Natural killer cell (primary cell): Measurements from ENCODE around the gene TBX6. TPM values are rescaled to one million over a fixed set of nuclear protein-coding genes. Genes with fewer than 3 reads are reported as not detected.

Experiments used
- ATAC-seq, 3 donors: fragments of 150-1000 bp in 2 of 3; fragments of 200-7000 bp in 1 of 3; cut with Tn5 transposase; 1 replicate in 1 of 3; 2 replicates in 2 of 3; pipeline ENCODE4 v1.10.0; 2021; ENCODE audit warnings: mild to moderate bottlenecking in 2 of 3, moderate library complexity in 2 of 3
- DNase-seq, 2 donors: peaks; one replicate each; pipeline versions ENCODE4 v3.0.0 to v3.0.0-alpha.2; 2013 to 2021; ENCODE audit warnings: mixed read lengths in 1 of 2
- H3K27ac ChIP-seq: one replicate; pipeline ENCODE4 v1.5.1; 2013; ENCODE audit warnings: mild to moderate bottlenecking, low read length
- H3K27me3 ChIP-seq: one replicate; pipeline ENCODE4 v1.6.1; 2013; ENCODE audit warnings: low read length; ENCODE audit not compliant: control insufficient read depth, insufficient read depth
- H3K36me3 ChIP-seq: one replicate; pipeline ENCODE4 v1.6.1; 2013; ENCODE audit warnings: low read length; ENCODE audit not compliant: control insufficient read depth, insufficient read depth
- H3K4me1 ChIP-seq: one replicate; pipeline ENCODE4 v1.6.1; 2013; ENCODE audit warnings: low read length; ENCODE audit not compliant: control insufficient read depth, insufficient read depth
- H3K4me3 ChIP-seq: one replicate; pipeline ENCODE4 v1.5.1; 2013; ENCODE audit warnings: low read length
- H3K9me3 ChIP-seq: one replicate; pipeline ENCODE4 v1.6.1; 2013; ENCODE audit warnings: low read length; ENCODE audit not compliant: control insufficient read depth, insufficient read depth
- H3K27ac Mint-ChIP-seq, 2 donors: one replicate each; pipeline ENCODE4 v1.8.0; 2022; ENCODE audit warnings: mild to moderate bottlenecking in 2 of 2, mixed read lengths in 2 of 2, moderate library complexity in 1 of 2
- H3K27me3 Mint-ChIP-seq, 2 donors: one replicate each; pipeline ENCODE4 v1.8.0; 2022; ENCODE audit warnings: low read depth in 2 of 2, mixed read lengths in 2 of 2
- H3K36me3 Mint-ChIP-seq: one replicate; pipeline ENCODE4 v1.8.0; 2022; ENCODE audit warnings: mixed read lengths
- H3K4me1 Mint-ChIP-seq, 2 donors: one replicate each; pipeline ENCODE4 v1.8.0; 2022; ENCODE audit warnings: mixed read lengths in 2 of 2
- H3K4me3 Mint-ChIP-seq: one replicate; pipeline ENCODE4 v1.8.0; 2022; ENCODE audit warnings: mild to moderate bottlenecking, moderate library complexity, mixed read lengths
- H3K9me3 Mint-ChIP-seq, 2 donors: one replicate each; pipeline ENCODE4 v1.8.0; 2022; ENCODE audit warnings: mixed read lengths in 2 of 2
- WGBS: methylation state at CpG from one replicate; pipeline ENCODE4 v1.1.7; 2013; ENCODE audit warnings: missing lambda C conversion rate; ENCODE audit not compliant: insufficient coverage; 5-methylcytosine and 5-hydroxymethylcytosine counted together
- intact Hi-C: fragments of 100-400 bp; cut with micrococcal nuclease; formaldehyde crosslinking; loops from one replicate; pipeline ENCODE4 v1.14.2; 2022
- total RNA-seq, 4 donors: library from RNA; stranded (reverse); fragments of 120-200 nt in 1 of 4; gene quantifications; one replicate each; pipeline versions ENCODE4 v1.2.3 to v1.2.4, GENCODE V29; 2013 to 2022
- TF ChIP-seq, protein P1 (sequence below): fragments of 200-600 bp; IDR thresholded peaks from one replicate; pipeline ENCODE4 v1.8.0; 2022; ENCODE audit warnings: antibody characterized with exemption

The TBX6 gene
- total RNA-seq, 3 donors from 2014 or later (not counting 1 experiment from before 2014, with no cell fraction given), result 0.91 to 1.1 (median 0.98) TPM

- no peaks in the 10 kb centered on the region for H3K27me3 Mint-ChIP-seq
- ATAC-seq (no peak), DNase-seq (no peak)
- H3K4me1 ChIP-seq, result peaks cover 14% of the 10 kb centered on the region
- TF ChIP-seq, protein P1, sequence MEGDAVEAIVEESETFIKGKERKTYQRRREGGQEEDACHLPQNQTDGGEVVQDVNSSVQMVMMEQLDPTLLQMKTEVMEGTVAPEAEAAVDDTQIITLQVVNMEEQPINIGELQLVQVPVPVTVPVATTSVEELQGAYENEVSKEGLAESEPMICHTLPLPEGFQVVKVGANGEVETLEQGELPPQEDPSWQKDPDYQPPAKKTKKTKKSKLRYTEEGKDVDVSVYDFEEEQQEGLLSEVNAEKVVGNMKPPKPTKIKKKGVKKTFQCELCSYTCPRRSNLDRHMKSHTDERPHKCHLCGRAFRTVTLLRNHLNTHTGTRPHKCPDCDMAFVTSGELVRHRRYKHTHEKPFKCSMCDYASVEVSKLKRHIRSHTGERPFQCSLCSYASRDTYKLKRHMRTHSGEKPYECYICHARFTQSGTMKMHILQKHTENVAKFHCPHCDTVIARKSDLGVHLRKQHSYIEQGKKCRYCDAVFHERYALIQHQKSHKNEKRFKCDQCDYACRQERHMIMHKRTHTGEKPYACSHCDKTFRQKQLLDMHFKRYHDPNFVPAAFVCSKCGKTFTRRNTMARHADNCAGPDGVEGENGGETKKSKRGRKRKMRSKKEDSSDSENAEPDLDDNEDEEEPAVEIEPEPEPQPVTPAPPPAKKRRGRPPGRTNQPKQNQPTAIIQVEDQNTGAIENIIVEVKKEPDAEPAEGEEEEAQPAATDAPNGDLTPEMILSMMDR, result no peak
- peaks cover 0 to 22% of the 10 kb centered on the region in 2 donors for H3K4me1 Mint-ChIP-seq
- intact Hi-C loops, result no loop called here
- WGBS, result 90% methylated on average over 8 of the region's 8 CpGs
- H3K27ac ChIP-seq, result no peak overlapping the region
- no peak overlapping the region for H3K4me3 ChIP-seq
- no peaks in the 10 kb centered on the region for H3K27me3 ChIP-seq
- H3K36me3 ChIP-seq, result no peaks in the 10 kb centered on the region
- no peak overlapping the region for H3K27ac Mint-ChIP-seq
- H3K4me3 Mint-ChIP-seq, result peak overlapping the region; percentile 51
- no peaks in the 10 kb centered on the region for H3K36me3 Mint-ChIP-seq
- H3K9me3 Mint-ChIP-seq, result no peaks in the 10 kb centered on the region
- H3K9me3 ChIP-seq, result no peaks in the 10 kb centered on the region
Measured at GRCh38 chr16:30054451-30054850, 37.3 kb downstream of the TBX6 start.

DNA sequence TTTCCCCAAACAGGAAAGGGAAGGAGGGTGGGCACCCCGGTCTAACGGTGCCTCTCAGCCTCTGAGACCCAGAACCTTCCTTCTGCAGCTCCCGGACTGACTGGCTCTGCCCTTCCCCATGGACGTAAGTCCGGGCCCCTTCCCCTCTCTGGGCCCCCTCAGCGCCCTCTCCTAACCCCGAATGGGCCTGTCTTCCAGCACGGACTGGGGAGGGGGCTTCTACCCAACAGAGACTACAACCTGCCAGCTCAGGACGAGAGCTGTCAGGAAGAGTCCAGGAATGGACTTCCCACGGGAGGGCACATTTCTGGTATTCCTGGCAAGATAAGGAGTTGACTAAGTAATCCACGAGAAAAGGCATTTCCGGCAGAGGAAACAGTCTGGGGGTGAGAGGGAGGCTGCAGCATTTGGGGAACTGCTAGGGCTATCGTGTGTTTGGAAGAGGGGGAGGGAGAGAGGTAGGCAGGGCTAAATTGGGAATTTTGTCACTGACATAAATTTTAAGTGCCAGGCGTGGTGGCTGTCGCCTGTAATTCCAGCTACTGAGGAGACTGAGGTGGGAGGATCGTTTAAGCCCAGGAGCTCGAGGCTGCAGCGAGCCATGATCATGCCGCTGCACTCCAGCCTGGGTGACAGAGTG lies 38.2 kb downstream of the TBX6 start:
- peaks cover 14% of the 10 kb centered on the region for H3K4me1 ChIP-seq
- H3K27me3 ChIP-seq, result no peaks in the 10 kb centered on the region
- H3K27ac ChIP-seq, result no peak overlapping the region
- Mint-ChIP-seq H3K36me3 (no peaks in the 10 kb centered on the region), H3K27me3 (no peaks in the 10 kb centered on the region), H3K27ac (peak overlapping the region; percentile 58 to 89), H3K4me3 (peak overlapping the region; percentile 88), H3K4me1 (peaks cover 0 to 22% of the 10 kb centered on the region in 2 donors), H3K9me3 (no peaks in the 10 kb centered on the region)
- intact Hi-C loops, result no loop called here
- H3K4me3 ChIP-seq, result peak overlapping the region; percentile 46
- peak; percentile 17 to 22 (median 21) for ATAC-seq
- 13% methylated on average over 19 of the region's 19 CpGs for WGBS
- TF ChIP-seq, protein P1, result no peak
- no peaks in the 10 kb centered on the region for H3K9me3 ChIP-seq
- H3K36me3 ChIP-seq, result no peaks in the 10 kb centered on the region
- no peak for DNase-seq

- no peak overlapping the region for H3K27ac ChIP-seq
- 0% methylated on average over 55 of the region's 58 CpGs for WGBS
- Mint-ChIP-seq H3K36me3 (no peaks in the 10 kb centered on the region), H3K9me3 (no peaks in the 10 kb centered on the region), H3K27ac (peak overlapping the region; percentile 58 to 89), H3K4me1 (peaks cover 0 to 22% of the 10 kb centered on the region in 2 donors), H3K4me3 (peak overlapping the region; percentile 88), H3K27me3 (no peaks in the 10 kb centered on the region)
- peak overlapping the region; percentile 46 for H3K4me3 ChIP-seq
- H3K9me3 ChIP-seq, result no peaks in the 10 kb centered on the region
- DNase-seq, result peak; percentile 86 to 93
- intact Hi-C loops, result no loop called here
- peaks cover 14% of the 10 kb centered on the region for H3K4me1 ChIP-seq
- peak; percentile 80 to 90 (median 89) for ATAC-seq
- H3K27me3 ChIP-seq, result no peaks in the 10 kb centered on the region
- H3K36me3 ChIP-seq, result no peaks in the 10 kb centered on the region
- TF ChIP-seq, protein P1, result no peak
Measured at GRCh38 chr16:30052671-30053372, 38.9 kb downstream of the TBX6 start.
